ENCODE results near the gene WDR20.
A peak's percentile ranks its signal among the peaks of the same experiment; 100 is the strongest.
"Not testable (repeated sequence)": the region's sequence is repeated elsewhere in the genome, so short reads cannot be mapped to it uniquely, and the experiment has no call there.

The WDR20 gene

DNA sequence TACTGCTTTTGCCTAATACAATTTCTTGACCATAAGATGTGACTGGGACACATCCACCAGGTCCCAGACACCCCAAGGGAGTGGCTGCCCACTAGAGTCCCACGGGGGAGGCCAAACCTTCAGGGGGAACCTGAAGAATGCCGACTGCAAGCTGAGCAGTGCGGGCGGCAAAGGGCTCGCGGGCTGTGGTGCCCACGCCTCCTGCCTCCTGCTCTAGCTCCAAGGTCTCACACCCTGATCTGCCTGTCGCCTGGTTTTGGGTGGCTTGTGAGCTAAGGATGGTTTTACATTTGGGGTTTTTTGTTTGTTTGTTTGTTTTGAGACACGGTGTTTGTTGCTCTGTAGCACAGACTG, 90.0 kb downstream of the WDR20 start:
- peaks cover 4 to 6% of the 10 kb centered on the region in 2 donors for H3K27me3 Mint-ChIP-seq
- H3K4me1 Mint-ChIP-seq, result no peaks in the 10 kb centered on the region
- no peak overlapping the region for H3K4me3 Mint-ChIP-seq
- no peak overlapping the region for H3K27ac Mint-ChIP-seq
- ATAC-seq (replicated peaks) (no peak), DNase-seq (no peak)
- no peaks in the 10 kb centered on the region for H3K9me3 Mint-ChIP-seq
- H3K36me3 Mint-ChIP-seq, result peaks cover 9 to 11% of the 10 kb centered on the region in 2 donors

- no peak overlapping the region for H3K27ac Mint-ChIP-seq
- DNase-seq (no peak), ATAC-seq (replicated peaks) (no peak)
- no peaks in the 10 kb centered on the region for H3K9me3 Mint-ChIP-seq
- H3K36me3 Mint-ChIP-seq, result peaks cover 4% of the 10 kb centered on the region in 2 donors
- H3K4me3 Mint-ChIP-seq, result no peak overlapping the region
- peaks cover 4 to 6% of the 10 kb centered on the region in 2 donors for H3K27me3 Mint-ChIP-seq
- H3K4me1 Mint-ChIP-seq, result no peaks in the 10 kb centered on the region
Observed at GRCh38 chr14:102230481-102231210, 90.9 kb downstream of the WDR20 start.

DNA sequence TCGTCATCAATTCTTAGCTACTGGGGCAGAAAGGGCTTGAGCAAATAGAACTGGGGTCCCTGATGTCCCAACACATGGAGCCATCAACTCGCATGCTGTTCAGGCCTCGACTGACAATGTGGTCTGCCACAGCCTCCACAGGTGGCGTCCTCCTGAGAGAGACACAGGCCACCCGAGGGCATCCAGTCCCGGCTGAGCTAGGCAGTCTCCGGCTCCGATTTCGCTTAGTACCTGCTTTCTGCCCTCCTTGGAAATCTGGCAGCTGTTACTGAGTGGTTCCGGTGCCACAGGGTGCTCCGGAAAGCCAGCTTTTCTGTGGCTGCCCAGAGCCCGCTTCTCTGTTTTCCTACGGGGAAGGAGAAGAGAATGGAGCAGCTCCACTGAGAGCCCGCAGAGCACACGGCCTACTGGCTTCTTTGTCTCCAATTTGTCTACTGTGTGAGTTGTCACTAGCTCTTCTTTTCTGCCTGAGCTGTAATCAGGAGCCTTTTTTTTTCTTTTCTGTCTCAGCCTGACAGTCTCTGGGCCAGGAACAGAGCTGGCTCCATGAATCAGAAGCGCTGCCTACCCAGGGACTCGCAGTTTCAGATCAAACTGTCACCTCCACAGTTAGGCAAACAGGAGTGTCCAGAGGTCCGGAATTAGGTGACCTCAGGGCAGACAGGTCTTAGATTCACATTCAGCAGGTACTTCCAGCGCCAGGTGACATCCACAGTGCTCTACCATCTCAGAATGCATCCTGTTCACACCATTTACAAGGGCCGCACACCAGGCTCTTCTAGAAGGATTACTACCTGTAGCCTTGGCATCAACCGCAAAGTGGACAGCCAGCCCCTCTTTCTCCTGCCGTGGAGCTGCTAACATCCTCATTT, 92.0 kb downstream of the WDR20 start:
- Mint-ChIP-seq H3K9me3 (no peaks in the 10 kb centered on the region), H3K4me3 (no peak overlapping the region), H3K4me1 (no peaks in the 10 kb centered on the region), H3K27ac (no peak overlapping the region), H3K27me3 (peaks cover 4 to 6% of the 10 kb centered on the region in 2 donors), H3K36me3 (no peaks in the 10 kb centered on the region)
- no peak for DNase-seq
- no peak for ATAC-seq (replicated peaks)

GRCh38 chr14:102232348-102232625, 92.6 kb downstream of the WDR20 start:
- Mint-ChIP-seq H3K9me3 (no peaks in the 10 kb centered on the region), H3K36me3 (no peaks in the 10 kb centered on the region), H3K4me1 (no peaks in the 10 kb centered on the region), H3K27me3 (peaks cover 4 to 6% of the 10 kb centered on the region in 2 donors), H3K27ac (no peak overlapping the region), H3K4me3 (no peak overlapping the region)
- ATAC-seq (replicated peaks) (no peak), DNase-seq (no peak)

DNA sequence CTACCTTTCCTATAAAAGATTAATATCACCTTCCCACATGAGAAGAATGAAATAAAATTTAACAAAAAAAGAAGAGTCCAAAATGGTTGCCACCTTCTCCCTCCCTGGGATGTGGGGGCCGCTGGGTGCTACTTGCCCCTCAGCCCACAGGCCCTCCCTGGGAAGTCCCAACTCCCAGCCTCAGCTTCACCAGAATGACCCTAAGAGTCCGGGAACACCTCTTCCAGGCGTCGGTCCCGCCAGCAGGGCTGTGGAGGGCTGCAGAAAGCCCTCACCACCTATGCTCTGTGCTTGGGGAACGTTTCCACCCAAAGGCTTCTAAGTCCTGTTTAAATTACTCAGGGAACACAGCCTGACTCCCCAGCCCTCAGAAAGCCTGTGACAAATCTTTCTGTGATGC, 93.4 kb downstream of the WDR20 start:
- ATAC-seq (replicated peaks) (no peak), DNase-seq (no peak)
- H3K4me1 Mint-ChIP-seq, result no peaks in the 10 kb centered on the region
- H3K27ac Mint-ChIP-seq, result no peak overlapping the region
- peaks cover 4 to 6% of the 10 kb centered on the region in 2 donors for H3K27me3 Mint-ChIP-seq
- H3K36me3 Mint-ChIP-seq, result no peaks in the 10 kb centered on the region
- no peak overlapping the region for H3K4me3 Mint-ChIP-seq
- no peaks in the 10 kb centered on the region for H3K9me3 Mint-ChIP-seq

DNA sequence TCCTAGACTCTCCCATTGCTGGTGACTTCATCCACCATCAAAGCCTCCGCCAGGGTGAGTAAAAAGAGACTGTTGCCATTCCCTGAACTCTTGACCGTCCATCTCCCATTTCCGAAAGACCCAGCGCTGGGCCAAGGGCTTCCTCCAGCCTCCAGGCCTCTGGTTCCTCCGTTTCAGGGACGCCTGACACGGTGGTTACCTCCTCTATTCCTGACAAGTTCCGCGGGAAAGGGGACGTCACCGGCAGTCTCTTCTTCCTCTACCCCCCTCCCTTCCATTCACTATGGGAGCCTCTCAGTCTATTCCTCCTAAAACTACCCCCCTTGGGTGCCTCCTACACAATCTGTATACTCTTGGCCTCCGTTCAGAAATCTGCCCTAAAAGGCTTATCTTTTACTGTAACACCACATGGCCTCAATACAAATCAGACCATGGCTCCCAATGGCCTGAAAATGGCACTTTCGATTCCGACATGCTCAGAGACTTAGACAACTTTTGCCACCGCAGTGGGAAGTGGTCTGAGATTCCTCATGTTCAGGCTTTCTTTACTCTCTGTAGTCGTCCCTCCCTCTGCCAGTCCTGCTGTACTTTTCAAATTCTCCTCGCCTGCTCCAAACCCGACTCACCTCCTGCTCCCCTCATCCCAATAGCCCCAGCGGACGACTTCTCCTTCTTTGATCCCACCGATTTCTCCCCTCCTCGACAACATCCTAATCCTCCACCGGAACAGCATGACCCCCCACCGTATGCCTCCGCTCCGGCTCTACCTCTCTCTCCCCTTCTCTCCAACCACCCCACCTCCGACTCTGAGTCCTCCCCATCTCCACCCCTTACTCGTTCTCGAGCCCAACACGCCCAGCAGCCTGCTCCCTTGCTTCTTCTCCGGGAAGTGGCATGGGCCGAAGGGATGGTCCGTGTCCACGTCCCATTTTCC, 94.9 kb downstream of the WDR20 start:
- Mint-ChIP-seq H3K27ac (no peak overlapping the region), H3K36me3 (no peaks in the 10 kb centered on the region), H3K27me3 (peaks cover 4 to 6% of the 10 kb centered on the region in 2 donors), H3K4me1 (no peaks in the 10 kb centered on the region), H3K4me3 (no peak overlapping the region), H3K9me3 (no peaks in the 10 kb centered on the region)
- no peak for DNase-seq
- peak in 1 of 2 donors; percentile 28 for ATAC-seq (replicated peaks)

GRCh38 chr14:102235275-102235897, 95.7 kb downstream of the WDR20 start:
- H3K4me1 Mint-ChIP-seq, result no peaks in the 10 kb centered on the region
- H3K27ac Mint-ChIP-seq, result no peak overlapping the region
- no peaks in the 10 kb centered on the region for H3K9me3 Mint-ChIP-seq
- H3K36me3 Mint-ChIP-seq, result no peaks in the 10 kb centered on the region
- peaks cover 3 to 4% of the 10 kb centered on the region in 2 donors for H3K27me3 Mint-ChIP-seq
- H3K4me3 Mint-ChIP-seq, result no peak overlapping the region
- peak; percentile 47 for DNase-seq
- ATAC-seq (replicated peaks), result peak; percentile 98 to 99

DNA sequence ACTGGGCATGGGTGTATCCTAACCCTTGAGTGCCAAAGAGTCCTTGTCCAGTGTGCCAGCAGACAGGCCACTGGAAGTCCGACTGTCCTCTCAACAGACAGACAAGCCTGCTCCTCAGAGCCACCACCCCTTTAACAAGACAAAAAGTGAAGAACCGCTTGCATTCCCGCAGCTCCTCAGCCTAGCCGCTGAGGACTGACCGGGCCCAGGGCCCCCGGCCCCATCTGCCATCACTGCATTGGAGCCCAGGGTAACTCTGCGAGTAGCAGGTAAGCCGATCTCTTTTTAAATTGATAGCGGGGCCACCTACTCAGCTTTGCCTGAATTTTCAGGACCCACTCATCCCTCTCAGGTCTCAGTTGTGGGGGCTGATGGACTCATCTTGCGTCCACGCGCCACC, 96.3 kb downstream of the WDR20 start:
- Mint-ChIP-seq H3K4me1 (no peaks in the 10 kb centered on the region), H3K4me3 (no peak overlapping the region), H3K36me3 (no peaks in the 10 kb centered on the region), H3K9me3 (no peaks in the 10 kb centered on the region), H3K27me3 (no peaks in the 10 kb centered on the region), H3K27ac (no peak overlapping the region)
- DNase-seq, result no peak
- no peak for ATAC-seq (replicated peaks)

GRCh38 chr14:102238131-102238530, 98.4 kb downstream of the WDR20 start:
- Mint-ChIP-seq H3K36me3 (no peaks in the 10 kb centered on the region), H3K4me3 (no peak overlapping the region), H3K4me1 (no peaks in the 10 kb centered on the region), H3K27me3 (no peaks in the 10 kb centered on the region), H3K27ac (no peak overlapping the region), H3K9me3 (no peaks in the 10 kb centered on the region)
- DNase-seq, result no peak
- ATAC-seq (replicated peaks), result no peak

- H3K36me3 Mint-ChIP-seq, result no peaks in the 10 kb centered on the region
- H3K27ac Mint-ChIP-seq, result no peak overlapping the region
- H3K4me3 Mint-ChIP-seq, result no peak overlapping the region
- ATAC-seq (replicated peaks) (no peak), DNase-seq (no peak)
- no peaks in the 10 kb centered on the region for H3K9me3 Mint-ChIP-seq
- H3K4me1 Mint-ChIP-seq, result no peaks in the 10 kb centered on the region
- H3K27me3 Mint-ChIP-seq, result no peaks in the 10 kb centered on the region
Observed at GRCh38 chr14:102238766-102239165, 99.1 kb downstream of the WDR20 start.

- H3K36me3 Mint-ChIP-seq, result no peaks in the 10 kb centered on the region
- DNase-seq (no peak), ATAC-seq (replicated peaks) (no peak)
- H3K27ac Mint-ChIP-seq, result no peak overlapping the region
- H3K27me3 Mint-ChIP-seq, result no peaks in the 10 kb centered on the region
- H3K4me1 Mint-ChIP-seq, result no peaks in the 10 kb centered on the region
- H3K9me3 Mint-ChIP-seq, result no peaks in the 10 kb centered on the region
- no peak overlapping the region for H3K4me3 Mint-ChIP-seq
Observed at GRCh38 chr14:102239231-102239630, 99.5 kb downstream of the WDR20 start.

DNA sequence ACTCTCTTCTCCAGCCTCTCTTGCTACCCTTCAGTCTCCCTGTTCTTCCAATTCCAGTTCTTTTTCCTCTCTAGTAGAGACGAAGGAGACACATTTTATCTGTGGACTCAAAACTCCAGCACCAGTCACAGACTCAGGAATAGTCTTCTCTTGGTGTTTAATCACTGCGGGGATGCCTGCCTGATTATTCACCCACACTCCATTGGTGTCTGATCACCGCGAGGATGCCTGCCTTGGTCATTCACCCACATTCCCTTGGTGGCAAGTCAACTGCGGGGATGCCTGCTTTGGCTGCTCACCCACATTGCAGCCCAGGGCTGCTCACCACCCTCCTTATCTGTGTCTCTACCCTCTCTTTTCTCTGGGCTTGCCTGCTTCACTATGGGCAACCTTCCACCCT, 100.8 kb downstream of the WDR20 start:
- ATAC-seq (replicated peaks); H3K27me3 Mint-ChIP-seq; H3K9me3 Mint-ChIP-seq; H3K36me3 Mint-ChIP-seq; H3K27ac Mint-ChIP-seq; DNase-seq; H3K4me1 Mint-ChIP-seq; H3K4me3 Mint-ChIP-seq: not testable (repeated sequence)

DNA sequence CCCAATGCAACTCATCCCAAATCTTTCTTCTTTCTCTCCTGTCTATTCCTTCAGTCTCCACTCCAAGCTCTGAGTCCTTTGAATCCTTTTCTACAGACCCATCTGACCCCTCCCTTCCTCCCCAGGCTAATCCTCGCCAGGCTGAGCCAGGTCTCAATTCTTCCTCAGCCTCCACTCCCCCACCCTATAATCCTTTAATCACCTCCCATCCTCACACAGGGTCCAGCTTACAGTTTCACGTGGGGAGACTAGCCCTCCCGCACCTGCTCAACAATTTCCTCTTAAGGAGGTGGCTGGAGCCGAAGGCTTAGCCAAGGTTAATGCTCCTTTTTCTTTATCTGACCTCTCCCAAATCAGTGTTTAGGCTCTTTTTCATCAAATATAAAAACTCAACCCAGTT, 101.5 kb downstream of the WDR20 start:
- H3K4me3 Mint-ChIP-seq, result no peak overlapping the region
- H3K4me1 Mint-ChIP-seq, result no peaks in the 10 kb centered on the region
- no peaks in the 10 kb centered on the region for H3K9me3 Mint-ChIP-seq
- no peak for ATAC-seq (replicated peaks)
- no peaks in the 10 kb centered on the region for H3K36me3 Mint-ChIP-seq
- no peaks in the 10 kb centered on the region for H3K27me3 Mint-ChIP-seq
- DNase-seq, result no peak
- H3K27ac Mint-ChIP-seq, result no peak overlapping the region

DNA sequence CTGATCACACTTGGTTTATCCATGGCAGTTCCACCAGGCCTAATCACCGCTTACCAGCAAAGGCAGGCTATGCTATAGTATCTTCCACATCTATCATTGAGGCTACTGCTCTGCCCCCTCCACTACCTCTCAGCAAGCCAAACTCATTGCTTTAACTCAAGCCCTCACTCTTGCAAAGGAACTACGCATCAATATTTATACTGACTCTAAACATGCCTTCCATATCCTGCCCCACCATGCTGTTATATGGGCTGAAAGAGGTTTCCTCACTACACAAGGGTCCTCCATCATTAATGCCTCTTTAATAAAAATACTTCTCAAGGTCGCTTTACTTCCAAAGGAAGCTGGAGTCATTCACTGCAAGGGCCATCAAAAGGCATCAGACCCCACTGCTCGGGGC, 104.1 kb downstream of the WDR20 start:
- not testable (repeated sequence) for ATAC-seq (replicated peaks); H3K27ac Mint-ChIP-seq; H3K9me3 Mint-ChIP-seq; DNase-seq; H3K4me3 Mint-ChIP-seq; H3K36me3 Mint-ChIP-seq; H3K27me3 Mint-ChIP-seq; H3K4me1 Mint-ChIP-seq

Data from stimulated activated naive B cell treated with anti-CD40 and anti-IgM and Interleukin-4, amounts not matched to agents 10 μg/mL and 1 μg/mL and 100 μg/mL, for 72 hours (primary cell).